H4 (cell line): ENCODE results near the gene PFKFB1. TPM values are rescaled to one million over a fixed set of nuclear protein-coding genes. Genes with fewer than 3 reads are reported as not detected.
A peak's percentile ranks its signal among the peaks of the same experiment; 100 is the strongest.

Experiments
- DNase-seq: peaks from one replicate; pipeline ENCODE4 v3.0.0-alpha.2; 2015; ENCODE audit warnings: low spot score
- total RNA-seq: library from RNA; depleted of rRNA; stranded (reverse); fragments of >200 nt; shearing (Covaris generic); gene quantifications from 2 replicates; pipeline ENCODE4 v1.2.3, GENCODE V29; 2014; rRNA removed

PFKFB1 gene
- not detected in 2 replicates for total RNA-seq

DNA sequence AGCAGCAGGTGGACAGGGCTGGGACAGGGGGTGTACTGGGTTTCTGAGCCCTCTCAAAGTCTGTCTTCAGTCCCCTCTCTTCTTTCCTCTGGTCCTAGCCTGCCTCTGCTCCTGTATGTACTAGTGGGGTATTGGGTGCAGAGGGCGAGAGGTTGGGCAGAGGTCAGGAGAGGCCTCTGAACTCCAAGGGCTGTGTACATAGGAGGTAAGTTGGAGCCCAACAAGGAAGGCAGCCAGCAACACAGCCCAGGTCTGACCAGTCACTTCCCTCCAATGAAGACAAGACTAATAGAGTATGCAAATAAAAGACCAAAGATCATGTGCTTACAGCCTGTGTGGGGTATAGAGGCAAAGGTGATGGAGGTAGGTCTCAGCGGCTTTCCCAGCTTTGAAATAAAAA, at the start of gene PFKFB1:
Gene PFKFB1 (minus strand): TSS at position 90 of the 400 bp plus-strand sequence. CDS start 181 bp downstream, outside the sequence.
- no peak for DNase-seq

DNA sequence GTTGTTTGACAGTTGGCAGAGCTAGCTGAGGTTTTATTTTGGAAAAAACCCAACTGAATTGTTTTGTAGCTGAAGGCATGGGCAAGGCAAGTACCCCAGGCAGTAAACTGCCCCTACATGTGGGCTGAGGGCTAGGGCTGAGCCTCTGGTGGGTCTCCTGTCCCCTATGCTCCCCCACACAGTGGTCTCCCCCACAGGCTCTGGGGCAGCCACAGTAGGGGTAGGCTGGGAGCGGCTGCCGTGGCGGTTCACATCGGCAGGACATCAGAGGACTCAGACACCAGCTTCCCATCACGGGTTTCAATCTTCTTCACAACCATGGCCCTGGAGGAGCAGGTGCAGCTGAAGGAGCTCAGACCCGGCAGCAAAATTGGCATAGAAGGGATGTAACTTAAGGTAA, 47.5 kb upstream of the PFKFB1 start:
- no peak for DNase-seq

DNA sequence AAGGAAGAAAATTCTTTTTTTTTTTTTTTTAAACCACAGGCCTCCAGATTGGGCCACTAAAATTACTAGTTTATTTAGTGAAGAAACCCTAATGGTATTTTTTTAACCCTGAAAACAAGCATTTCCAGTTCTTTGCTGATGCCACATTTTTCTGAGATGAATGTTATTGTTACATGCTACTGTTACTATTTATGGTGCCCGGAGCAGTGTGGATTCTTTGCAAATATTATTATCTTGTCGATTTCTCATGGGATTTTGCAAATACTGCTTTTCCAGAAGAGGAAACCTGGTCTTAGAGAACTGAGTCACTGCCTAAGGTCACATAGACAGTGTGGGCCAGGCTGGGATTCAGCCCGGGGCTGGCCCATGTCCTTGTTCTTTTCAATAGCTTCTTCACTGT, 45.5 kb upstream of the PFKFB1 start:
- DNase-seq: no peak

DNA sequence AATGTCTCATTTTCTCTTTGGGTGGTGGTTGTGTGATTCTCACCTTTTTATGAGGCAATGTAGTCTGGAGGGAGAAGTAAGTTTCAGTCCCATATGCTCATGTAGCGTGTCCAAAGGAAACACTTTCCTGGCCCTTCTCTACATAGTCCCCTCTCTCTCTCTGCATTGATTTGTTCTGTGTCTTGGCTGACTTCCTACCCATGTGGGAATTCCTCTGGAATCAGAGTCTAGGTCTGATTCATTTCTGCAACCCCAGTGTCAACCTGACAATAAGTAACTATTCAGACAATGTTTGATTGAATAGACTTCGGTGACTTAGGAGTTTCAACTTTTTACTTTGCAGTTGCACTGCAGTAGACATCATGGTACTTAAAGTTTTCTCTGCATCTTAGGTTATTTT, 39.4 kb upstream of the PFKFB1 start:
- DNase-seq: no peak

DNA sequence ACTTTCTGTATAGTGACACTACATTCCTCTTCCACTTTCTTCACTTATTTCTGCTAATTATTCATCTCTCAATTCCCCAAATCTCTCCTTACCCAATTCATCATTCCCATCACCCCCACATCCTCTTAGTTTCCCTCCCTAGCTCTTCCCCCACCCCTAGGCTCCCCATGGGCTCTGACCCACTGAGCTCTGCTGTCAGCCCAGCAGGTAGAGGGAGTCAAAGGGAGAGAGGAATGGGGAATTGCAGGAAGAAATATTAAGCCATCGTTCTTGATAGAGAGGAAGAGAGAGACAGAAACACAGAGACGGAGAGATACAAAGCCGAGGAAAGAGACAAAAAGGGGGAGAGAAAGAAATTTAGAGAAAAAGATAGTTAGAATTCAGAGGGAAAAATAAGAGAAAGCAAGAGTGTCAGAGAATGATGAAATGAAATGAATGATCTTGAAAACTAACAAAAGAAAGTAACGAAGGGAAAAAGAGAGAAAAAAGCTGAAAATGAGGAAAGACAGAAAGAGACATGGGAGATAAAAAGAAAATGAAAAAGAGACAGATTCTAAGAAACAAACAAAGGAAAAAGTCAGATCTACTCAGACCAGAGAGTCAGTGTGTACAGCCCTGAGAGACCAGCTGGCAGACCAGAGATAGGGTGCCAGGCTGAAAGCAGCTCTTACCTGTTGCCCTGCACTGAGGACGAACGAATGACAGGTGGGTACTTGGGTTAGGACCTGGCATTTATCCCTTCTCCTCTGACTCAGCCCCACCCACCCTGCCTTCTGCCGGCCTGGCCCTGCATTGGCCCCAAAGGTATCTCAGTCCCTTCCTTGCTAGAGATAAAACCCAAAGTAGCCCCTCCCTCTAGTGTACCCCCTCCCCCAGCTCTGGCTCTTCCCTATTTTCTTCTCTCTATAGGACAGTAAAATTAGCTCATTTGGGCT, 36.5 kb upstream of the PFKFB1 start, which contains the start of gene ALAS2:
Gene ALAS2 (minus strand): TSS at position 707 of the 935 bp plus-strand sequence. CDS start 4,977 bp downstream, outside the sequence.
- no peak for DNase-seq

DNA sequence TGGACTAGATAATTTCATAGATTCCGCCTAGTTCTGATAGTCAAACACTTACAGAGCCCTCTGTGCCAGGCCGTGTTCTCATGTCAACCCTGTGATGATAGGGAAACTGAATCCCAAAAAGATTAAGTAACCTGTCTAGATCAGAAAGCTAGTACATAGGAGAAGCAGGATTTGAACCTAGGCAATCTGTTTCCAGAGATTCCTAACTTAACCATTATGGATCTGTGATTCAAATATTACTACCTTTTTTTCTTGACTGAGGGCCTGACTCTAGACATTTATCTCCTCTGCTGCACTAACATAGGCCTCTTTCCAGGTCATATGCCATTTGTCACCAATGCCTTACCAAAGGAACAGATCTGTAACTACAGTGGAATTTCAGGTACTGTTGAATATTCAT, 35.3 kb upstream of the PFKFB1 start:
- DNase-seq: no peak

DNA sequence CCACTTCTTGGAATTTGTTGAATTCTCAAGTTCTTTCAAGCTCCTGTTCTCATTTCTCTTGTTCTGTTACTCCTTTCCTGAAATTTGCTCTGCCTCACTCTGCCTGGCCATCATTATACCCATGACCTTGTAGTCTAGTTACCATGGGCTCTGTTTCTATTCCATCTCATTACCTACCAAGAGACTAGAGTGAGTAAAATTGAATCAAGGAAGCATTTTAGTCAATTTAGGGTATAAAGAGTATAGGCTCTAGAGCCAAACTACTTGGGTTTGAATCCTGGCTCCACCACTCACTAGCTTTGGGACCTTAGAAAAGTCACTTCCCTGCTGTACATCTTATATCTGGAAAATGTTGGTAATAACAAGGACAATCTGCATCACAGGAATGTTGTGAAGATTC, 34.6 kb upstream of the PFKFB1 start:
- DNase-seq: no peak

DNA sequence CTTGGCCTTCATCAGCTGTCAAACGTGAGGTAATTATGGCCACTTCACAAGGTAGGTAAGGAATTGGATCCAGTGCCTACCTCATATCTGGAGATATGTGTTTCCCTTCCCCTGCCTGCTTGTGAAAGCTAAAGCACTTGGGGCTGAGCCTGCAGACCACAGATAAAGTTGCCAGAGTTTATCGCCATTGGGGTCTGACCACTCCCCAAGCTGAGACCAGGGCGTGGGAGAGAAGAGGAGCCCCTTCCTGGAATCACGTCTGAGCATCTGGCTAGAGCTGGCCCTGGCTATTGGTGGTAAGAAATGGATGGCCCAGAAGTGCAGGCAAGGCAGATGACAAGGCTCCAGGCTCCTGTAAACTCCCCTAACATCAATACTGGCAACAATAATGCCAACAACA, 34.1 kb upstream of the PFKFB1 start:
- DNase-seq: no peak

DNA sequence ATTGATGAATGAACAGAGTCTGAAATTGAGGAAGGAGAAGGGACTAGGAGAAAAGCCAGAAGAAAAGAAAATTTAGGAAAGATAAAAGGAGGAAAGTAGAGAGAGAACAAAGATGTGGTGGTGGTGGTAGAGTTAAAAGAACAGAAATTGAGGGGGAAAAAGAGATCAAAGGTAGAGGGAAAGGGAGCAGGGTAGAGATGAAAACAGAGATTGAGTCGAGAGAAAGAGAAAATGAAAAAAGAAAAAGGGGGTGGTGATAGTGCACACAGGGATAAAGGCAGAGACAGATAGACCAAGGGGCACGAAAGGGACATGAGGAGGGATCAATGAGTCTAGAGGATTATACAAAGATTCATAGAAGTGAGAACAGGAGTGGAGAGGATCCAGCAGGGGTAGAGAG, 32.9 kb upstream of the PFKFB1 start:
- DNase-seq: no peak

DNA sequence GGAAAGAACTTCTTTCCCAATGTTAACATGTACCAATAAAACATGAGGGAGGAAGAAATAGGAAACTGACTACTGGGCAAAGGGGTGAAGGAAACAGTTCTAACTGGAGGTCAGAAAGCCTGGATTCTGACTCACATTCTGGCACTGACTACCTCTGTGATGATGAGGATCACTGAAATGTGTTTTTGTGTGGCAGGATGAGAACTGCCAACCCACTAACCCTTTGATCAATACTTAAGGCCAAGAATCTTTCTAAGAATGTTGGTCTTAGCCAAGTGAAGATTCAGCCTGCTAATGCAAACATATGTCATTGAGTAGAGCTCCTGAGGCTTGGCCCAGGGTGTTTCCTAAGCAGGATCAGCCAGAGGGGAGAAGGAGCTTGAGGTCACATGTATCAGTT, 32.2 kb upstream of the PFKFB1 start:
- DNase-seq: no peak

DNA sequence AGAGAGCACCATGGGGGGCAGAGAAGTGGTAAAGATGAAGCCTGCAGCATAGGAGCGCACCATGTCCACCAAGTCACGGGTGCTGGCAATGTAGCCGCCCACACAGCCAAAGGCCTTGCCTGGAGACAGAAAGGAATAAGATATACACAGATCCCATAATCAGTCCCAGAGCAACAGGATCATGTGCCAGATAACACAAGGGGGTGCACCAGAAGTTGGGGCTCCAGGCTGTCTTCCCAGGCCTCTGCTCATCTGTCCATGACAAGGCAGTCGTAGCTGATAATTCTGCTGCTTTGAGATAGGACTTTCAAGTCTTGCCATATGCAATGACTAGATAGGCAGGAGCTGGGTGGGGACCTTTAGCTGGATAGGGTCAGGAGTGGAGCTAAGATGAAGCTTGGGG, 20.9 kb upstream of the PFKFB1 start:
- DNase-seq: no peak

DNA sequence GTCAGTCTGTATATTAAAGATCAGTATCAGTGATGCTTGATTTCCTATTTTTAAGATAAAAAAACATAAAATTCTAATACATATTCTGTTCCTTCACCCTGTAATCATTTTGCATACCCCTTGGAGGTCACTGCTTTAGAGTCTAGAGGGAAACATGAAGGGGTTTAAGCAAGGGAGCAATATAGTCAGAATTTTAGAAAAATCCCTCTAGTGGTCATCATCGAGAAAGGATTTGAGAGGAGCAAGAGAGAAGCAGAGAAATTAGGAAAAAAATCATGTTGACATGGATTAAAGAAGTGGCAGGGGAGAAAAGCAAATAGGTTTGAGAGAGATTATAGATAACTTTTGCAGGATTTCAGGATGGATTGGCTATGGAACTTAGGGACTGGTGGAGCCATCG, 17.3 kb upstream of the PFKFB1 start:
- no peak for DNase-seq

DNA sequence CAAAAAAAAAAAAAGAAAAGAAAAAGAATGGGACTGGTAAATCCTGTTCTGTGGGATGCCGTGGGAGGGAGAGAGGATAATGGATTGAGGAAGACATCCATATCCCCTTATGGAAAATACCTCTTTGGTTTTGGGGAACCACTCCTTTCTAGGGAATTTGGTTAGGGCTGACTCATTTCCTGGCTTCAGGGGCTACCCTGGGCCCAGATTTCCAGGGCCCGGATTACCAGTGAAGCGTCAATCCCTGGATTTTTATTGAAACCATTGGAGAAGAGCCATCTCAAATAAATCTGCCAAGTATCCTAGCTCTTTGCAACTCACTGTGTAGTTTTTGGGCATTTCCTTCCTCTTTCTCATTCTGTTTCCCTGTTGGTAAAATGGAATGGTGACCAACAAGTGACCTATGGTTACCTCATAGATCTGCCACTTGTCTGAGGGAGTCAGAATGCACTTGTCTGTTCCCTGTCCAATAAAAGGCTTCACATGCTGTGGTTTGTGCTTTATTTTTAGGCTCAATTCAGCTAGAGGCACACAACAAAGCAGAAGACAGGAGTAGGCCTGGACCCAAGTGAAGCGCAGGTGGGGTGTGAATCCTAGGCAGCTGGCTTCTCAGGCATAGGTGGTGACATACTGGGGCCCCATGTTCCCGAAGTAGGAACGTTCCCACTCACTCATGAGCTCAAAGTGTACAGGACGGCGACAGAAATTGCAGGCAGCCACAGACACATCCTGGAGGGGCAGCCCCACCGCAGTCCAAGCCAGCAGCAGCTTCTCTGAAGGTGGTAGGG, 14.8 kb upstream of the PFKFB1 start:
- DNase-seq: peak; percentile 6

DNA sequence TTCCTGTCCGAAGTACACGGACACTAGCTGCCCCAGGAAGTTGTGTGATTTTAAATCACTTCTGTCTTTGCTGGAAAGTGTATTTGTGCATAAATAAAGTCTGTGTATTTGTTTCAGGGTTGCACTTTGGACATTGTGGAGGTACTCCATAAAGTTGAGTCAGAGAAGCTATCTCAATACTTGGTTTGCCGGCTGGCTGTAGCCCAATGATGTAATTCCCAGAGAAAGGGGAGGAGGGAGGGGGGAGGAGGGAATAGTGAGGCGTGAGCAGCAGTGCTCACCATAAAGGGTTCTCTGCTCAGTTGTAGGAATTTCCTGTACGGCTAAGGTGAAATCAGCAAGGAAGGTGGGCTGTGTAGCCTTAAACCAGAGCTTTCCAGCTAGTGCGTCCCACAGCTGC, 13.7 kb upstream of the PFKFB1 start:
- peak; percentile 56 for DNase-seq

DNA sequence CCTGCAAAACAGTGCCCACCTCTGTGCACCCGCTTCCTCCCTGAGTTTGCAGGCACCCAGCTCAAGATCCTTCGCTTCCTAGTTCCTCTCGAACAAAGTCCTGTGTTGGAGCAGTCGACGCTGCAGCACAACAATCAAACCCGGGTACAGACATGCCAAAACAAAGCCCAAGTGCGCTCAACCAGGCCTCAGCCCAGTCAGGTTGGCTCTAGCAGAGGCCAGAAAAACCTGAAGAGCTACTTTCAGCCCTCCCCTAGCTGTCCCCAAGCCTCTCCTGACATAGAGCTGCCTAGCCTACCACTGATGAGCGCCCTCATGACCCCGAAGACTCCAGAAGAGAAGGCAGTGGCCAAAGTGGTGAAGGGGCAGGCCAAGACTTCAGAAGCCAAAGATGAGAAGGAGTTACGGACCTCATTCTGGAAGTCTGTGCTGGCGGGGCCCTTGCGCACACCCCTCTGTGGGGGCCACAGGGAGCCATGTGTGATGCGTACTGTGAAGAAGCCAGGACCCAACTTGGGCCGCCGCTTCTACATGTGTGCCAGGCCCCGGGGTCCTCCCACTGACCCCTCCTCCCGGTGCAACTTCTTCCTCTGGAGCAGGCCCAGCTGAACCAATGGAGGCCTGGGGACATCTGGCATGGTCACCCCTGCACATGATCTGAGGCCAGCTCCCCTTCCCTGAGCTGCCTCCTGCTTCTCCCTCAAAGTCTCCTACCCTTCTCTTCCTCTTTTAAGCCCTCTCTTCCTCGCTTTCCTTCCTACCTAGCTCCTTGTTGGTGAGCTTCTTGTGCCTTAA, 13.0 kb upstream of the PFKFB1 start:
- no peak for DNase-seq

DNA sequence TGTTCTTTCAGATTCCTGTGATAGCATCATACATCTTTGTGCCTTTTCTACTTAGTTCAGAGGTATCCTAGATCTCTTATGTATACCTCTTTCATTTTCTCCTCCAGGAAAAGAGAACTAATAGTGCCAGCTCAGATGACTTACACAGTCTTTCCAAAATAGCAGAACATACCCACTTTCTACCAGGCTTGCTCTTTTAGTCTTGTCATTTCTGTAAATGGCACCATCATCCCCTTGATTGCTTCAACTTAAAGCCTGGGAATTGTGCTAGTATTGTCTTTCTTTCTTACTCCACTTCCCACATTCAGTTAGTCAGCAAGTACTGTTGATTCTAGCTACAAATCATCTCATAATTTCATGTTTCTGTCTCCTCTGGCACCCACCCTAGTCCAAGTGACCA, 11.3 kb upstream of the PFKFB1 start:
- DNase-seq: no peak

DNA sequence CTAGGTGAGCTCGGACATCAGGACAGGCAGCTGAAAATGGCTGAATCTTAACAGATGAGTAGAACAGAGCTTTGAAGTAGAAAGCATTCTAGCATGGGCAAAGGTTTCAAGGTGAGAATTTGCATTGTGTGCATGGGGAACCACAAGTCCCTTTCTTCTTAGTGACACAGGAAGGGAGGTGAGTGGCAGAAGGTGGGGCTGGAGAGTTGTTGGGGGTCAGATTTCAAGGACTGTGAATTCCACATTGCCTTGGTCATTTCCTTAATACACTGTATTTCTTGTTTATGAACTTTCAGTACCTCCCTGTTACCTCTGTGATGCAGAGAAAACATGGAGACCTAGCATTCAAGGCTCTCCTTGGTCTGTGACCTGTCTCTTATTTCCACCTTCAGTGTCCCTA, 10.2 kb upstream of the PFKFB1 start:
- no peak for DNase-seq

DNA sequence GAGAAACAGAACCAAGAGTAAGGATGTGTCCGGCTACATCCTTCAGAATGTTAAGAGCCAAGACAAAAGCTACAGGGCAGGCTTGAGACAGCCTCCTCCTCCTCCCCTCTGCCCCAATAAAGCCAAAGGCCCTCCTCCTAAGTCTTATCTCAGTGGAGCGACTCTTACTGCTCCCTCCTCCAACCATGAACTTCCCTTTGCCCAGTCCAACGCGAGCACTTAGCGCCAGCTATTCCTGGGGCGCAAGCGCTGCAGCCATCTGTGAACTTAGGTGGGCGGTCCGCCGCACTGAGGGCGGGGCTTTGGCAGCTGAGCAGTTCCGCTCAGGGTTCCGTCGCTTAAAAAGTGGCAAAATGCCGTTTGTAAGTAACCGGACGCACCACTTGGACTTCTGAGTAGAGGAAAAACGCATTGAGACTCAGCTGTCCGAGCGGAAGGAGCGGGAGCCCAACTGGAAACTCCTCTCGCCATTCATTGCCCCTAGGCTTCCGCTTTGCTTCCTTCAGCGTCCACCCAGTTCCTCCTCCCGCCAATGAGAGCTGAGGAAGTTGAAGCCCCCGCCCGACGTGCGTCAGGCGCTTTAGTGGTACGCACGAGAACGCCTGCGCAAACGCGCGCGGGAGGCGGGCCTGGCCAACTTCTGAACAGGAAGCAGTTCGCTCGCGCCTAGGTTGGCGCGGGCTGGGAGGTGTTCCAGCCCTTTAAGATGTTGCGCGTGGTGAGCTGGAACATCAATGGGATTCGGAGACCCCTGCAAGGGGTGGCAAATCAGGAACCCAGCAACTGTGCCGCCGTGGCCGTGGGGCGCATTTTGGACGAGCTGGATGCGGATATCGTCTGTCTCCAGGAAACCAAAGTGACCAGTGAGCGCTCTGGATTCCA, 6.0 kb upstream of the PFKFB1 start, which contains the start of gene APEX2:
Gene APEX2 (plus strand): TSS at position 647 of the 882 bp plus-strand sequence. CDS start 60 bp downstream, at position 707.
- DNase-seq: peak; percentile 93

DNA sequence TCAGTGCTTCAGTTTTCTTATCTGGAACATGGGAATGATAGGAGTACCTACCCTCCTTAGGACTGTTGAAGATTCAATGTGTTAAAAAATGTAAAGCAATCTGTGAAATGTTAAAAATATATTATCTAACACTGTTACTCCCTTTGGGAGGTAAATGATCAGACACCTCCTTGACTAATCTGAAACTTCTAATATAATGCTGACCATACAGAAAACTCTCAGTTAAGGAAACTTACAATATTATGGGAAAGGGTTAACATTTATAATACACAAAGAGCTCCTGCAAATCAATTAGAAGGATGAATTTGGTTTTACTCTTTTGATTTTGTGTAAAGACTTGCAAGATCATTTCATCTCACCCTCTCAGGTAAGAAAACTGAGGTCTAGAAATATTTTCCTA, 1.6 kb upstream of the PFKFB1 start:
- no peak for DNase-seq

DNA sequence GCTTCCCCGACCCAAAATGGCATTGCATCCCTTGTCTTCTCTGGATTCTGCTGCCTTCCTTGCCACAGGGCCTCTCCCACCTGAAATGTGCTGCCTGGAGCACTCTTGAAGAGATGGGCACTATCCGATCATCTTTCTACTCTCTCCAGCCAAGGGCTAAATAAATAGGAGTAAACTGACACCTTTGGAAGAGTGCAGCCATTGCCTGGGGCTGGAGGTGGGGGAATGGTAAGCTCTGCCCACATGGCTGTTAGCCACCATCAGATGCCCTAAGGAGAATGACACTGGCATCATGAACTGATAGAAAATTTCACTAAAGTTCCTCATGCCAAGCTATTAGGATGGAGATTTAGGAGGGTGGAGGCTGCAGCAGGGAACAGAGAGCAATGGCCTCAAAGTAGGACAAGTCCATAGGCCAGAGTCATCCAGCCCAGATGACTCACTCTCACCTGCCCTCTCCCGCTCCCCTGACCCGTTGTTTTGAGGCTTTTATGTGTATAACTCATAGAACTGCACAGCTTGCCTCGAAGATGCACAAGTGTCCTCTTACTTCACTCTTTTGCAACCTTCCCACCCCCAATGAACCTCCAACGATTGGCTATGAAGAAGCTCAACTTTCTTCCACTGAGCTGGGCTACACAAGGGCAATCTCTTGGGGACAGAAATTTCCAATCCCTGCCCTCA, 822 bp upstream of the PFKFB1 start:
- no peak for DNase-seq
